ENCODE results near the gene DND1. TPM values are rescaled to one million over a fixed set of nuclear protein-coding genes. Genes with fewer than 3 reads are reported as not detected.

DND1 gene
- total and polyA plus RNA-seq, 2 experiments from 2014 or later = 8.1 to 15.5 TPM

DNA sequence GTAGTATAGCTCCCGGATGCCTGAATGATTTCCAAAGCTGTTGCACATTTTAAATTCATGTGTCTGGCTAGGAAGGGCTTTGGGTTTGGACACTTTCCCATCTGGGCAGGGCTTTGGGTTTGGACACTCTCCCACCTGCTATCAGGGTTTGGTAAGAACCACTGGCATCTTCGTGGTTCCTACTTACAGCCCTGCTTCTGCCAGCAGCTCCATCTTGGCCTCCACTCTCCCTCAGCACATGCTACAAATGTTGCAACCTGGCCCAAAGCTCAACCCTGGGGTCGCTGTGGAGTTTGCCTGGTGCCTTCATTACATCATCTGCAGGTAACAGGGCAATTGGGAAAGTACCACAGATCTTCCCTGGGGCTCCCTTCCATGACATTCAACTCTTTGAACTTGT lies 30.7 kb downstream of the DND1 start:
- Histone ChIP-seq H3K4me2 (no peak overlapping the region), H2AFZ (no peak overlapping the region), H3K9me2 (ENCODE audit: insufficient read depth) (no peaks in the 10 kb centered on the region), H3K36me3 (ENCODE audit: insufficient read depth) (peaks cover 19% of the 10 kb centered on the region; the same call in 1 of the 2 replicates), H3K4me1 (ENCODE audit: insufficient read depth) (peaks cover 23% of the 10 kb centered on the region; the same call in 1 of the 2 replicates), H4K20me1 (replicated peaks; ENCODE audit: insufficient read depth) (peaks cover 7% of the 10 kb centered on the region), H3K79me2 (replicated peaks; ENCODE audit: insufficient read depth) (peaks cover 30% of the 10 kb centered on the region), H3F3A (replicated peaks; ENCODE audit: low read depth) (no peaks in the 10 kb centered on the region), H3K27ac (ENCODE audit: low read depth) (no peak overlapping the region), H3K27me3 (ENCODE audit: insufficient read depth) (no peaks in the 10 kb centered on the region), H3K4me3 (no peak overlapping the region)
- no peak overlapping the region for H3K4me3 Mint-ChIP-seq
- no peak overlapping the region for H3K27ac Mint-ChIP-seq
- TF ChIP-seq, protein P1, sequence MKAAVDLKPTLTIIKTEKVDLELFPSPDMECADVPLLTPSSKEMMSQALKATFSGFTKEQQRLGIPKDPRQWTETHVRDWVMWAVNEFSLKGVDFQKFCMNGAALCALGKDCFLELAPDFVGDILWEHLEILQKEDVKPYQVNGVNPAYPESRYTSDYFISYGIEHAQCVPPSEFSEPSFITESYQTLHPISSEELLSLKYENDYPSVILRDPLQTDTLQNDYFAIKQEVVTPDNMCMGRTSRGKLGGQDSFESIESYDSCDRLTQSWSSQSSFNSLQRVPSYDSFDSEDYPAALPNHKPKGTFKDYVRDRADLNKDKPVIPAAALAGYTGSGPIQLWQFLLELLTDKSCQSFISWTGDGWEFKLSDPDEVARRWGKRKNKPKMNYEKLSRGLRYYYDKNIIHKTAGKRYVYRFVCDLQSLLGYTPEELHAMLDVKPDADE (IDR thresholded peaks at IDR 0.05) = no peak
- TF ChIP-seq JUNB (IDR thresholded peaks at IDR 0.05; ENCODE audit: unreplicated experiment) (no peak), NANOG (IDR thresholded peaks at IDR 0.05; ENCODE audit: borderline replicate concordance) (no peak), CREB1 (CRISPR knock-in tag; IDR thresholded peaks at IDR 0.05; ENCODE audit: low read depth) (no peak), ZNF114 (CRISPR knock-in tag; IDR thresholded peaks at IDR 0.05) (no peak), STAT1 (IDR thresholded peaks at IDR 0.05; ENCODE audit: unreplicated experiment) (no peak), POLR2AphosphoS5 (IDR thresholded peaks at IDR 0.05; ENCODE audit: low read depth) (no peak), REST (IDR thresholded peaks at IDR 0.05; ENCODE audit: unreplicated experiment) (no peak), EZH2phosphoT487 (IDR thresholded peaks at IDR 0.05; ENCODE audit: unreplicated experiment) (no peak), EZH2 (IDR thresholded peaks at IDR 0.05; ENCODE audit: low read depth, unreplicated experiment) (no peak), ZNF331 (CRISPR knock-in tag; IDR thresholded peaks at IDR 0.05; ENCODE audit: low read depth) (no peak), CTCF (conservative IDR thresholded peaks at IDR 0.05; ENCODE audit: low read depth in 2 of 2) (no peak)
- TF ChIP-seq, protein P2, sequence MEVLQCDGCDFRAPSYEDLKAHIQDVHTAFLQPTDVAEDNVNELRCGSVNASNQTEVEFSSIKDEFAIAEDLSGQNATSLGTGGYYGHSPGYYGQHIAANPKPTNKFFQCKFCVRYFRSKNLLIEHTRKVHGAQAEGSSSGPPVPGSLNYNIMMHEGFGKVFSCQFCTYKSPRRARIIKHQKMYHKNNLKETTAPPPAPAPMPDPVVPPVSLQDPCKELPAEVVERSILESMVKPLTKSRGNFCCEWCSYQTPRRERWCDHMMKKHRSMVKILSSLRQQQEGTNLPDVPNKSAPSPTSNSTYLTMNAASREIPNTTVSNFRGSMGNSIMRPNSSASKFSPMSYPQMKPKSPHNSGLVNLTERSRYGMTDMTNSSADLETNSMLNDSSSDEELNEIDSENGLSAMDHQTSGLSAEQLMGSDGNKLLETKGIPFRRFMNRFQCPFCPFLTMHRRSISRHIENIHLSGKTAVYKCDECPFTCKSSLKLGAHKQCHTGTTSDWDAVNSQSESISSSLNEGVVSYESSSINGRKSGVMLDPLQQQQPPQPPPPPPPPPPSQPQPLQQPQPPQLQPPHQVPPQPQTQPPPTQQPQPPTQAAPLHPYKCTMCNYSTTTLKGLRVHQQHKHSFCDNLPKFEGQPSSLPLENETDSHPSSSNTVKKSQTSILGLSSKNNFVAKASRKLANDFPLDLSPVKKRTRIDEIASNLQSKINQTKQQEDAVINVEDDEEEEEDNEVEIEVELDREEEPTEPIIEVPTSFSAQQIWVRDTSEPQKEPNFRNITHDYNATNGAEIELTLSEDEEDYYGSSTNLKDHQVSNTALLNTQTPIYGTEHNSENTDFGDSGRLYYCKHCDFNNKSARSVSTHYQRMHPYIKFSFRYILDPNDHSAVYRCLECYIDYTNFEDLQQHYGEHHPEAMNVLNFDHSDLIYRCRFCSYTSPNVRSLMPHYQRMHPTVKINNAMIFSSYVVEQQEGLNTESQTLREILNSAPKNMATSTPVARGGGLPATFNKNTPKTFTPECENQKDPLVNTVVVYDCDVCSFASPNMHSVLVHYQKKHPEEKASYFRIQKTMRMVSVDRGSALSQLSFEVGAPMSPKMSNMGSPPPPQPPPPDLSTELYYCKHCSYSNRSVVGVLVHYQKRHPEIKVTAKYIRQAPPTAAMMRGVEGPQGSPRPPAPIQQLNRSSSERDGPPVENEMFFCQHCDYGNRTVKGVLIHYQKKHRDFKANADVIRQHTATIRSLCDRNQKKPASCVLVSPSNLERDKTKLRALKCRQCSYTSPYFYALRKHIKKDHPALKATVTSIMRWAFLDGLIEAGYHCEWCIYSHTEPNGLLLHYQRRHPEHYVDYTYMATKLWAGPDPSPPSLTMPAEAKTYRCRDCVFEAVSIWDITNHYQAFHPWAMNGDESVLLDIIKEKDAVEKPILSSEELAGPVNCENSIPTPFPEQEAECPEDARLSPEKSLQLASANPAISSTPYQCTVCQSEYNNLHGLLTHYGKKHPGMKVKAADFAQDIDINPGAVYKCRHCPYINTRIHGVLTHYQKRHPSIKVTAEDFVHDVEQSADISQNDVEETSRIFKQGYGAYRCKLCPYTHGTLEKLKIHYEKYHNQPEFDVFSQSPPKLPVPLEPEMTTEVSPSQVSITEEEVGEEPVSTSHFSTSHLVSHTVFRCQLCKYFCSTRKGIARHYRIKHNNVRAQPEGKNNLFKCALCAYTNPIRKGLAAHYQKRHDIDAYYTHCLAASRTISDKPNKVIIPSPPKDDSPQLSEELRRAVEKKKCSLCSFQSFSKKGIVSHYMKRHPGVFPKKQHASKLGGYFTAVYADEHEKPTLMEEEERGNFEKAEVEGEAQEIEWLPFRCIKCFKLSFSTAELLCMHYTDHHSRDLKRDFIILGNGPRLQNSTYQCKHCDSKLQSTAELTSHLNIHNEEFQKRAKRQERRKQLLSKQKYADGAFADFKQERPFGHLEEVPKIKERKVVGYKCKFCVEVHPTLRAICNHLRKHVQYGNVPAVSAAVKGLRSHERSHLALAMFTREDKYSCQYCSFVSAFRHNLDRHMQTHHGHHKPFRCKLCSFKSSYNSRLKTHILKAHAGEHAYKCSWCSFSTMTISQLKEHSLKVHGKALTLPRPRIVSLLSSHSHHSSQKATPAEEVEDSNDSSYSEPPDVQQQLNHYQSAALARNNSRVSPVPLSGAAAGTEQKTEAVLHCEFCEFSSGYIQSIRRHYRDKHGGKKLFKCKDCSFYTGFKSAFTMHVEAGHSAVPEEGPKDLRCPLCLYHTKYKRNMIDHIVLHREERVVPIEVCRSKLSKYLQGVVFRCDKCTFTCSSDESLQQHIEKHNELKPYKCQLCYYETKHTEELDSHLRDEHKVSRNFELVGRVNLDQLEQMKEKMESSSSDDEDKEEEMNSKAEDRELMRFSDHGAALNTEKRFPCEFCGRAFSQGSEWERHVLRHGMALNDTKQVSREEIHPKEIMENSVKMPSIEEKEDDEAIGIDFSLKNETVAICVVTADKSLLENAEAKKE (CRISPR knock-in tag; IDR thresholded peaks at IDR 0.05) = no peak
- ATAC-seq (no peak), DNase-seq (ENCODE audit: low spot score) (no peak)
- peaks cover 14% of the 10 kb centered on the region for H3K4me1 Mint-ChIP-seq
- H3K9me3 Mint-ChIP-seq = no peaks in the 10 kb centered on the region; the same call in 2 of the 3 replicates
- H3K36me3 Mint-ChIP-seq (ENCODE audit: low read depth) = peaks cover 54% of the 10 kb centered on the region
- H3K27me3 Mint-ChIP-seq (ENCODE audit: insufficient read depth, low read depth, poor library complexity) = peaks cover 21% of the 10 kb centered on the region

Measured in GM23338 (cell line).